HG02571 (cell line): ENCODE measurements around the gene GABRP.
"Not testable (repeated sequence)": the region's sequence is repeated elsewhere in the genome, so short reads cannot be mapped to it uniquely, and the experiment has no call there.

Source experiments
- ATAC-seq: cut with Tn5 transposase; IDR thresholded peaks from one replicate; pipeline ENCODE4 v1.9.1; 2021; ENCODE audit warnings: mild to moderate bottlenecking, moderate library complexity; ENCODE audit not compliant: unreplicated experiment

The GABRP gene

DNA sequence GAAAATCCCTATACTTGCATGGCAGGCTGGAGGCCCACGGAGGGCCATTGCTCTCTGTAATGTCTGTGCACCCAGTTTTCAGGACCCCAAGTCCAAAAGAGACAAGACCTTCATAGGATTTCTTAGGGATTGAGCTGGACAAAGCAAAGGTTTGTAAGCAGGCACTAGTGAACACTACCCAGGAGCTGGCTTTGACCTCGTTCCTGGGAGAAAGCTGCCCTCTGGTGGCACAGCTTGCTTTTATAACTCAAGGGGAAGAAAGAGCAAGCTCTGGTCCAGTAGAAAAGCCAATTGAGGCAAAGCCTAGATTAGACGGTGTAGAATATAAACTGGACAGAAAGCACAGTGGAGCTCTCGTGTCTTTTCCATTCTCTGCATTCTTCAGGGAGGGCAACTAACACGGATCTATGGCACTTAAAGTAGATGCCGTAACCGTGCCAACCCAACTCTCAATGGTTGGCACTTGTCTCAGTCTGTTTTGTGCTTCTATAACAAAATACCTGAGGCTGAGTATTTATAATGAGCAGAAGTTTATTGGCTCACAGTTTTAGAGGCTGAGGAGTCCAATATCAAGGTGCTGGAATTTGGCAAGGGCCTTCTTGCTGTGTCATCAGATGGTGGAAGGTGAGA, 7.9 kb downstream of the GABRP start:
- ATAC-seq = no peak

DNA sequence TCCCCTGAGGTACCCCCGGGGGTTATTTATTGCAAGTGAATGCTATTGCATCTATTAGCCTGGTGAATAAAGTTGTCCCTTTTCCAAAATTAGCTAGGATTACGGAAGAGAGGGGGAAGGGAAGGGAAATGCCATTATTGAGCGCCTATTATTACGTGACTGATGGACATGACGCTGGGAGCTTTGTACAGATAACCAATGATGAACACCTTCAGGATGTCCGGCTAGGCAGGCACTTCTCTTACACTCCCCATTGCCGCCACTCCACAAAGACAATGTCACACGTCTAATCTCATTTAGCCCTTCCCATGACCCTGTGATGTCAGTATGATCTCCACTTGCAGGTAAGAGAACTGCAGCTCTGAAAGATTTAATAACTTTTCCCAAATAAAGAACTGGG, 9.4 kb downstream of the GABRP start:
- ATAC-seq = no peak

- no peak for ATAC-seq
Observed at GRCh38 chr5:170795154-170795553, 11.6 kb downstream of the GABRP start.

GRCh38 chr5:170805666-170806065, 22.1 kb downstream of the GABRP start:
- no peak for ATAC-seq

- ATAC-seq = no peak
Observed at GRCh38 chr5:170809551-170809950, 26.0 kb downstream of the GABRP start.

GRCh38 chr5:170811719-170812118, 28.2 kb downstream of the GABRP start:
- no peak for ATAC-seq

GRCh38 chr5:170813231-170813630, 29.7 kb downstream of the GABRP start:
- no peak for ATAC-seq

- ATAC-seq = no peak
Observed at GRCh38 chr5:170817195-170817594, 33.7 kb downstream of the GABRP start.

GRCh38 chr5:170818232-170818631, 34.7 kb downstream of the GABRP start:
- ATAC-seq = no peak

DNA sequence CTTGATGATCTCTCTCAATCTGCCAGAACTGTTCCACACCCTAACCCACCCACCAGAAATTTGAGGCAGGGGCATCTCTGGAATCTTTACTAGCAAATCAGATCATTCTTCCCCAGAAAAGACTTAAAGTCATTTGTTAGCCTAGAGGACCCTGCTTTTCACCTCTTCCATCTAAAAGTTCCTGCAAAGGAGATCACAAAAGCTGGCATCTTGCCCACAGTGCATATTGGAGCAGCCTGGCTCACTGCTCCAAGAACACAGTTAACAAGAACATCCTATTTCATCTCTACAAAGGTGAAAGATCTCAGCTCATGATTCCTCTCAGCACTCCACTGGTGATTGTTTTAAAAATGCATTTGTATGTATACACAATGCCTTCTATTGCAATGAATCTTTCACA, 36.3 kb downstream of the GABRP start:
- no peak for ATAC-seq

GRCh38 chr5:170821257-170821800, 37.8 kb downstream of the GABRP start:
- no peak for ATAC-seq

DNA sequence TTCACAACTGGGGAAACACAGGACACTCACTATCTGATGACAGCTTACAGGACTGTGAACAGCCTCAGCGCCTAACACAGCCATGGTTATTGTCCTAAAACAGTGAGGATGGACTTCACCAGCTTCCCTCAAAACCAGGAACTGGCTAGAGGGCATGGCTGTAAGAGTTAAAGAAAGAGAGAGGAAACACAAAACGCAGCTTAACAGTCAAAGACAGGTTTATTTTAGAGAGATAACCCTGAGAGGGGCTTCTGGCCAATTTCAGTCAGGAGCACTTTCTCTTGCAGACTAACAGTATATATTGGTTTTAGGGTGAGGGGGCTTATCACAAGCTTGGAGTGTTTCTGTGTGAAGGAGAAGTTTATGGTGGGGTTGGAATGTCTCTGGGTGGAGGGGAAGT, 42.6 kb downstream of the GABRP start:
- no peak for ATAC-seq

GRCh38 chr5:170832241-170832640, 48.7 kb downstream of the GABRP start:
- ATAC-seq = no peak

DNA sequence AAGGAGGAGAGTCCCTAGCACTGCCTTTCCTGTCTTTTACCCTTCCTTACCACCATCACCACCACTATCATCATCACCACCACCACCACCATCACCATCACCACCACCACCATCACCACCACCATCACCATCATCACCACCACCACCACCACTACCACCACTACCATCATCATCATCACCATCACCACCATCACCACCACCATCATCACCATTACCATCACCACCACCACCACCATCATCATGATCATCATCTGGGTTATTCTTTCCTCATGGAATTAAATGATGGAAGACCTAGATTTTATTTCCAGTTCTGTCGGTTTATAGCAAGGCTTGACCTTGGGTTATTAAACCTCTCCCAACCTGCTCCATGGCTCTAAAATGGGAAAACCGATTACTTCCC, 50.5 kb downstream of the GABRP start:
- ATAC-seq = not testable (repeated sequence)

DNA sequence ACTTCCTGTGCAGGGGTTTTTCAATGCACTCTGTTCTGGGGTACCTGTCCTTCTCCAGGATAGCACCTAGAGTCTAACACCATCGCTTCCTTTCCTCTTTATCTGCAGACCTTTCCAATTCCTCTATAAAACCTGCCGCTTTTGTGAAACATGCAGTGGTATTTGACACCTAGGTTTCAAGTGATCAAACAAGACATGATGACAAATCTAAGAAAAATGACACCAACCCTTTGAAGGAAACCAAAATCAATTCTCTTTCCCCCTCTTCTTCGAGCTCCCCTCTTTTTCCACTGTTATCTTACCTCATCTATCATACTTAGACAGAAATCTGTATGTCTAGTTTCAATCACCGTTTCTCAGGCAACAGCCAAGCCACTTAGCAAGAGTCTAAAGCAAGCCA, 52.7 kb downstream of the GABRP start:
- no peak for ATAC-seq

DNA sequence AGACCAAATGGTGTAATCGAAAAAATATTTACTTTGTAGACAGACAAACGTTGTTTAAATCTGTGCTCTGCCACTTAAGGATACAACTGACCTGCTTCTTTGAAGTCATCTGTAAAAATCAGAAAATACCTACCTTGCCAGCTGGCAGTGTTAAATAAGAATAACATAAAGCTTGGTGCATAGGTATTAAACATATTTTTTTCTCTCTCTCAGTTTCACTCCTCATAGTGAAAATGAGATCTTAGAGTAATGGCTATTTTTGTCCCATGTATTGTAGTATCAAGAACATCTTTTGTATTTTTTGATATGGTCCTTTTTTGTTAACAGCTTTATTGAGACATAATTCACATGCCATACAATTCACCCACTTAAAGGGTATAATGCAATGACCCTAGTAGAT, 60.3 kb downstream of the GABRP start:
- no peak for ATAC-seq

- no peak for ATAC-seq
Observed at GRCh38 chr5:170844651-170845050, 61.1 kb downstream of the GABRP start.

DNA sequence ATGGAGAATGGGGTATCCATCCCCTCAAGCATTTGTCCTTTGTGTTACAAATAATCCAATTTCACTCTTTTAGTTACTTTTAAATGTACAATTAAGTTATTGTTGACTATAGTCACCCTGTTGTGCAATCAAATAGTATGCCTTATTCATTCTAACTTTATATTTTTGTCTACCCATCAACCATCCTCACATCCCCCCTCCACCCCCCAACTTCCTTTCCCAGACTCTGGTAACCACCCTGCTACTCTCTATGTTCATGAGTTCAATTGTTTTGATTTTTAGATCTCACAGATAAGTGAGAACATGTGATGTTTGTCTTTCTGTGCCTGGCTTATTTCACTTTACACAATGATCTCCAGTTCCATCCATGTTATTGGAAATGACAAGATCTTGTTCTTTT, 62.9 kb downstream of the GABRP start:
- no peak for ATAC-seq

- ATAC-seq = no peak
Observed at GRCh38 chr5:170846846-170847245, 63.3 kb downstream of the GABRP start.

GRCh38 chr5:170848033-170848432, 64.5 kb downstream of the GABRP start:
- no peak for ATAC-seq

GRCh38 chr5:170849374-170849773, 65.8 kb downstream of the GABRP start:
- ATAC-seq = no peak

GRCh38 chr5:170854566-170854965, 71.0 kb downstream of the GABRP start:
- ATAC-seq = no peak

- no peak for ATAC-seq
Observed at GRCh38 chr5:170857066-170857465, 73.5 kb downstream of the GABRP start.
